HCT116 (cell line): ENCODE data around the gene MANEAL.

Experiments used
- CEBPB ChIP-seq: IDR thresholded peaks from 2 replicates; pipeline ENCODE4 v1.6.1; 2012; ENCODE audit warnings: low read depth
- EGR1 ChIP-seq: IDR thresholded peaks from 2 replicates; pipeline ENCODE4 v1.6.1; 2012; ENCODE audit warnings: low read depth
- EZH2phosphoT487 ChIP-seq: fragments of 200-600 bp; IDR thresholded peaks from 2 replicates; pipeline ENCODE4 v1.6.1; 2018; ENCODE audit warnings: antibody characterized with exemption, borderline replicate concordance
- POLR2A ChIP-seq: IDR thresholded peaks from 2 replicates; pipeline ENCODE4 v1.7.0; 2011; ENCODE audit warnings: borderline replicate concordance; ENCODE audit not compliant: insufficient read depth, insufficient read length; ENCODE audit errors: extremely low read depth
- POLR2AphosphoS5 ChIP-seq: IDR thresholded peaks from 2 replicates; pipeline ENCODE4 v1.6.1; 2011; ENCODE audit warnings: mild to moderate bottlenecking, low read depth, low read length, moderate library complexity
- YY1 ChIP-seq: IDR thresholded peaks from 2 replicates; pipeline ENCODE4 v1.6.1; 2011; ENCODE audit warnings: low read length, low read depth, moderate library complexity, mild to moderate bottlenecking; ENCODE audit not compliant: insufficient replicate concordance; ENCODE audit errors: extremely low read depth
- TF ChIP-seq, protein P1 (sequence below), 3 experiments: fragments of 200-600 bp in 1 of 3; sonication (generic) in 1 of 3; IDR thresholded peaks in 2 of 3; conservative IDR thresholded peaks in 1 of 3; 2 replicates each; pipeline ENCODE4 v1.5.1; 2012 to 2017; ENCODE audit warnings: low read depth in 2 of 3, low read length in 2 of 3, antibody characterized with exemption in 1 of 3, borderline replicate concordance in 1 of 3, control low read depth in 1 of 3, mild to moderate bottlenecking in 1 of 3, mixed read lengths in 1 of 3, mixed run types in 1 of 3, moderate library complexity in 1 of 3; ENCODE audit not compliant: insufficient read depth in 1 of 3
- TF ChIP-seq, protein P2 (sequence below): IDR thresholded peaks from 2 replicates; pipeline ENCODE4 v1.6.1; 2012
- TF ChIP-seq, protein P3 (sequence below): IDR thresholded peaks from 2 replicates; pipeline ENCODE4 v1.6.1; 2012; ENCODE audit warnings: low read depth

DNA sequence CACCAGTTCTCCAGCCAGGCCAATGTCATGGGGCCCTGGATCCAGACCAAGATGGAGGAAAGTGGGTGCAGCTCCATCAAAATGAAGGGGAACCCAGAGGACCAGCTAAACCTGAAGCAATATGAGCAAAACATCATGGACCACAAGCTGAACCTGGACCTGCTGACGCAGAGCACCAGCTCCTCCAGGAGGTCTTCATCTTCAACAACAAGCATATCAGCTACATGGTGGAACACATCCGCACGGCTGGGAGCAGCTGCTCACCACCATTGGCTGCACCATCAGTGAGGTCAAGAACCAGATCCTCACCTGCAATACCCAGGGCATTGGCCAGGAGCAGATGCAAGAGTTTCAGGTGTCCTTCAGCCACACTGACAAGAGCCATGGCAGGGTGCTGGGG, 15.0 kb upstream of the MANEAL start:
- TF ChIP-seq, protein P1, sequence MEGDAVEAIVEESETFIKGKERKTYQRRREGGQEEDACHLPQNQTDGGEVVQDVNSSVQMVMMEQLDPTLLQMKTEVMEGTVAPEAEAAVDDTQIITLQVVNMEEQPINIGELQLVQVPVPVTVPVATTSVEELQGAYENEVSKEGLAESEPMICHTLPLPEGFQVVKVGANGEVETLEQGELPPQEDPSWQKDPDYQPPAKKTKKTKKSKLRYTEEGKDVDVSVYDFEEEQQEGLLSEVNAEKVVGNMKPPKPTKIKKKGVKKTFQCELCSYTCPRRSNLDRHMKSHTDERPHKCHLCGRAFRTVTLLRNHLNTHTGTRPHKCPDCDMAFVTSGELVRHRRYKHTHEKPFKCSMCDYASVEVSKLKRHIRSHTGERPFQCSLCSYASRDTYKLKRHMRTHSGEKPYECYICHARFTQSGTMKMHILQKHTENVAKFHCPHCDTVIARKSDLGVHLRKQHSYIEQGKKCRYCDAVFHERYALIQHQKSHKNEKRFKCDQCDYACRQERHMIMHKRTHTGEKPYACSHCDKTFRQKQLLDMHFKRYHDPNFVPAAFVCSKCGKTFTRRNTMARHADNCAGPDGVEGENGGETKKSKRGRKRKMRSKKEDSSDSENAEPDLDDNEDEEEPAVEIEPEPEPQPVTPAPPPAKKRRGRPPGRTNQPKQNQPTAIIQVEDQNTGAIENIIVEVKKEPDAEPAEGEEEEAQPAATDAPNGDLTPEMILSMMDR (IDR thresholded peaks at IDR 0.05 in 2 of 3, conservative IDR thresholded peaks at IDR 0.05 in 1 of 3; ENCODE audit: borderline replicate concordance in 1 of 3, insufficient read depth in 1 of 3, low read depth in 2 of 3, low read length in 2 of 3) = no peak
- TF ChIP-seq, protein P2, sequence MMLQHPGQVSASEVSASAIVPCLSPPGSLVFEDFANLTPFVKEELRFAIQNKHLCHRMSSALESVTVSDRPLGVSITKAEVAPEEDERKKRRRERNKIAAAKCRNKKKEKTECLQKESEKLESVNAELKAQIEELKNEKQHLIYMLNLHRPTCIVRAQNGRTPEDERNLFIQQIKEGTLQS = no peak
- no peak for TF ChIP-seq POLR2A
- TF ChIP-seq POLR2AphosphoS5 = no peak
- TF ChIP-seq EGR1 = no peak
- TF ChIP-seq YY1 = no peak
- no peak for TF ChIP-seq EZH2phosphoT487
- no peak for TF ChIP-seq CEBPB
- TF ChIP-seq, protein P3, sequence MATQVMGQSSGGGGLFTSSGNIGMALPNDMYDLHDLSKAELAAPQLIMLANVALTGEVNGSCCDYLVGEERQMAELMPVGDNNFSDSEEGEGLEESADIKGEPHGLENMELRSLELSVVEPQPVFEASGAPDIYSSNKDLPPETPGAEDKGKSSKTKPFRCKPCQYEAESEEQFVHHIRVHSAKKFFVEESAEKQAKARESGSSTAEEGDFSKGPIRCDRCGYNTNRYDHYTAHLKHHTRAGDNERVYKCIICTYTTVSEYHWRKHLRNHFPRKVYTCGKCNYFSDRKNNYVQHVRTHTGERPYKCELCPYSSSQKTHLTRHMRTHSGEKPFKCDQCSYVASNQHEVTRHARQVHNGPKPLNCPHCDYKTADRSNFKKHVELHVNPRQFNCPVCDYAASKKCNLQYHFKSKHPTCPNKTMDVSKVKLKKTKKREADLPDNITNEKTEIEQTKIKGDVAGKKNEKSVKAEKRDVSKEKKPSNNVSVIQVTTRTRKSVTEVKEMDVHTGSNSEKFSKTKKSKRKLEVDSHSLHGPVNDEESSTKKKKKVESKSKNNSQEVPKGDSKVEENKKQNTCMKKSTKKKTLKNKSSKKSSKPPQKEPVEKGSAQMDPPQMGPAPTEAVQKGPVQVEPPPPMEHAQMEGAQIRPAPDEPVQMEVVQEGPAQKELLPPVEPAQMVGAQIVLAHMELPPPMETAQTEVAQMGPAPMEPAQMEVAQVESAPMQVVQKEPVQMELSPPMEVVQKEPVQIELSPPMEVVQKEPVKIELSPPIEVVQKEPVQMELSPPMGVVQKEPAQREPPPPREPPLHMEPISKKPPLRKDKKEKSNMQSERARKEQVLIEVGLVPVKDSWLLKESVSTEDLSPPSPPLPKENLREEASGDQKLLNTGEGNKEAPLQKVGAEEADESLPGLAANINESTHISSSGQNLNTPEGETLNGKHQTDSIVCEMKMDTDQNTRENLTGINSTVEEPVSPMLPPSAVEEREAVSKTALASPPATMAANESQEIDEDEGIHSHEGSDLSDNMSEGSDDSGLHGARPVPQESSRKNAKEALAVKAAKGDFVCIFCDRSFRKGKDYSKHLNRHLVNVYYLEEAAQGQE = no peak
